Left kidney (tissue), 8 donors: ENCODE measurements around the gene C2orf78. TPM values are rescaled to one million over a fixed set of nuclear protein-coding genes. Genes with fewer than 3 reads are reported as not detected.
A peak's percentile ranks its signal among the peaks of the same experiment; 100 is the strongest.
"Not testable (repeated sequence)": the region's sequence is repeated elsewhere in the genome, so short reads cannot be mapped to it uniquely, and the experiment has no call there.

Experiments
- DNase-seq: peaks from one replicate; pipeline ENCODE4 v3.0.0-alpha.2; 2013
- long read RNA-seq, 8 donors: transcript quantifications; one replicate each; lab custom pipeline, GENCODE V29; 2026
- polyA plus RNA-seq: library from polyadenylated mRNA; unstranded; fragments of 120-200 nt; gene quantifications from one replicate; pipeline ENCODE4 v1.2.1, GENCODE V29; 2013; ENCODE audit not compliant: insufficient read length

Gene C2orf78, protein sequence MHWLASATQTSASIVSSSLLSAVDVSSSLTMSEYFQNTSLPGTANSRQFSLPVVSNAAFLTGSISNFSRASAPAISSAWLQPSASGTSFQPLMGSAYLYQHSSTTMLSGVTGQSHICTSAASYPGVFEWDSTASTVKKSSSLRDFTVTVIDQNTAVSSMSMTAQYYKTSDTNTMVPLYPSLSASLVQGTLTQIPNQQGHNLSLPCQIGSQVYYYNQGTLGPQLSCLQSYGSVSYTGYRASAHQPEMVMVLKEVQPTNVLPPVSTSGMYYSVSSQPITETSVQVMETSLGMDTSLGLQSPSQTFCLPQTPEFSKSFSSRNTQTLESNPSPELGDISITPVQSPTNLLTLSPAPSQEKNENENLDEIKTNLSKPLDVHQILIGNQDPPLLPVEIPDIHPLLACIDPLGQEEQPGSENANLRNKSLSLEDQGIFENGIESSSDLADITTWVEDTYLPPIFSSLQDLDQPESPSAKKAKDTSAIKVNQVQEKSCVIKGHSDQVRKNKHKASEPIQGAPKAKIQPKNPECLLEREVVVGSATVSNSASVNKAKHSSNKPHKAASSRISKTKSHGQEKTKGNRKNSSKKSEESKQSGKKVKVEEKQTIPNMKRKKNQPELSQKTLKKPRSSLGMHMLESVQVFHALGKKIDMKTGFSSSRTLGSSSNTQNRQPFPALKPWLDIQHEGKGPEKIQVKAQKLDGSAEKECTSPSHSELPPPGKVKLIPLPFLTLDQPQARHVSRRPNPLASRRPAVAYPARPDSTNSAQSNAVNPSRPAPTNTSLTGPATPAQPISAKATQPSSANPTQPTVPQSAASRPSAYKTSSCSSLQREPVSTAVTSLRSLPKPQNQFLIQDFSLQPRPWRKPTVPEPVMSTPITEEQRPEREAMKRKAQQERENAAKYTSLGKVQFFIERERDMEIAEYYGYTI
- not detected for polyA plus RNA-seq
- long read RNA-seq, donor 1: 0 reads
- long read RNA-seq, donor 2: 0 reads
- long read RNA-seq, donor 3: 0 reads
- long read RNA-seq, donor 4: 0 reads
- long read RNA-seq, donor 5: 0 reads
- long read RNA-seq, donor 6: 0 reads
- long read RNA-seq, donor 7: 0 reads
- long read RNA-seq, donor 8: 0 reads

DNA sequence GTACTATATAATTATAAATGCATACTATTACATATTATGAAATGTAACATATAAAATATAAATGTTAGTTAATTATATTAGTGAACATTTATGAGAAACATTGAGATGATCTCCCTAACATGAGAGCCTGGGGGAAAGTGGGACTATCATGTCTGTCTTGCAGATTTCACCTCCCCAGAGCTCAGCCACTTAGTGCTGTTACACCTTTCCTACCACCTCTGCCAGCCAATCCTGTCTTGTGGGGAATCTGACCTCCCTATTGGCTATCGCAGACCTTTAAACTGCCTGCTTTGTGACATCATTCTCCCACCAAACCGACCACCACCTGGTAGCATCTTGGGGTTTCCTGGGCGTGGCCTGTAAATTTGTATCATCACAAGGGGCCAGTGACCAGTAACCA, at the start of gene C2orf78:
C2orf78 (plus strand) TSS at position 301 of the 400 bp plus-strand sequence. CDS start 127 bp downstream, outside the sequence.
- DNase-seq: not testable (repeated sequence)

DNA sequence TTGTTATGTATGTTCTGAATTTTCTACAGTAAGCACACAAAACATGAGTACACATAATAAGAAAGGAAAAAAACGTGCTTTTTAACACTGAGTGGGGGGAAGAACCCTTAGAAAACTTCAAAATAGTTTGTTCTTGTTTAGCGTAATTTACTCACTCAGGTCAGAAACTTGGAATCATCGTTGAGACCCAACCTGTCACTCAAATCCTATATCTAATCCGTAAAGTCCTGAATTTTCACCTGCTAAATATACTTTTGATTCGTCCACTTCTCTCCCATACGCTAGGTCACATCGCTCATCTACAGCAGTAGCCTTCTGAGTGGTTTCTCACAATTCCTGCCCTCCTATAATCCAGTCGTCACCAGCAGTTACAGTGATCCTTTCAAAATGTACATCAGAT, 47.6 kb upstream of the C2orf78 start:
- no peak for DNase-seq

DNA sequence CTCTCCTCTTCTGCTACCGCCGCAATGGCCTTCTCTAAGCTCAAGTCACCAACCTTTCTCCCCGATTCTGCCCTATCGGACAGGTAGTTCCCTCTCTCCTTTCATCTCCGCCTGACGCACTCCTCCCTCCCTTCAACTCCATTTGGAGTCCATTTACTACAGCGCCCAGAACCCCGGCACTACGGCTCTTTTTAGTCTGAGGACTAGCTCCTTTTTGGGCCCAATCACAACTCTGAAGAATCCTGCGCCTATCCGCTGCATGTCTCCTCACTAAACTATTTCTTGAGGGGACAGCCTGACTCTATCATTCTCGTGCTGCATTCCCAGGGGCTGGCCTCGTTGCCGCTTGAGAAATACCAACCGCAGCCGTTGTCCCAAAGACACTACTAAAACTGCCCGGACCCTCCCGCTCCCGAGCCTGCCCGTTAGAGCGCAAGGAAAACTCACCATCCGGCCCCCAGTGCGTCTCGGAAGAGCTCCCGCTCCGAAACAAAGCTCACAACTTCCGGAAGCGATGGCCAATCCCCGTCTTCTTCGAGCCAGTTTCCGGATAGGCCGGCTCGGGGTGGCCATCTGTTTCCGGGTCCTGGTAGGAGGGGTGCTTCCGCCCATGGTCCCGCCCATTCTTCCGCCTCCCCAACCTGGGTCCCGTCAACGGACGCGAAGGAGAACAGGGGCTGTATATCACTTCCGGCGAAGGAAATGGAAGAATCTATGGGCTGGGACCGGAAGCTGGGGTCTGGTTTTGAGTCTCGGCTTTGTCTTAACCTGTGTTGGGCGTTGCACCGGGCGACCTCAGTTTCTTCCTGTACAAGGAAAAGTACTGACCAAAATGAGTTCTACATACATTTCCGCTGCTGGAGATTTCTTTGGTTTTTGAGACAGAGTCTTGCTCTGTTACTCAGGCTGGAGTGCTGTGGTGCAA, 46.9 kb upstream of the C2orf78 start, which contains the start of gene TPRKB:
TPRKB (minus strand) TSS at position 491 of the 925 bp plus-strand sequence. CDS start 2,776 bp downstream, outside the sequence.
- peak; percentile 96 for DNase-seq

GRCh38 chr2:73739101-73739500, 44.9 kb upstream of the C2orf78 start:
- no peak for DNase-seq

DNA sequence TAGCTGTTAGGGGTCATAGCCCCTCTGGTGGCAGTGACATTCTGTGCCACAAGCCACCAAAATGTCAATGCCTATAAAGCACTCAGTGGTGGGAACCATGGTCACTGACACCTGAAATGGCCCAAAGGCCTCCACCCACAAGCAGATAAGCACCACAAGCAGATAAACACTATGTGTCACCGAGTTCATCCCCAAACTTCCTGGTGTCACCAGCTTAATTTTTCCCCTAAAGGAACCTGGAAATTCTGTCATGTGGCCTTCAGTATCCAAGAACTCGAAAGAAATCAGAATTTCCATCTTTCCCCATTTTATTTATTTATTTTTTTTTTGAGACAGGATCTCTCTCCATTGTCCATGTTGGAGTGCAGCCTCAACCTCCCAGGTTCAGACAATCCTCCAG, 43.2 kb upstream of the C2orf78 start:
- no peak for DNase-seq

DNA sequence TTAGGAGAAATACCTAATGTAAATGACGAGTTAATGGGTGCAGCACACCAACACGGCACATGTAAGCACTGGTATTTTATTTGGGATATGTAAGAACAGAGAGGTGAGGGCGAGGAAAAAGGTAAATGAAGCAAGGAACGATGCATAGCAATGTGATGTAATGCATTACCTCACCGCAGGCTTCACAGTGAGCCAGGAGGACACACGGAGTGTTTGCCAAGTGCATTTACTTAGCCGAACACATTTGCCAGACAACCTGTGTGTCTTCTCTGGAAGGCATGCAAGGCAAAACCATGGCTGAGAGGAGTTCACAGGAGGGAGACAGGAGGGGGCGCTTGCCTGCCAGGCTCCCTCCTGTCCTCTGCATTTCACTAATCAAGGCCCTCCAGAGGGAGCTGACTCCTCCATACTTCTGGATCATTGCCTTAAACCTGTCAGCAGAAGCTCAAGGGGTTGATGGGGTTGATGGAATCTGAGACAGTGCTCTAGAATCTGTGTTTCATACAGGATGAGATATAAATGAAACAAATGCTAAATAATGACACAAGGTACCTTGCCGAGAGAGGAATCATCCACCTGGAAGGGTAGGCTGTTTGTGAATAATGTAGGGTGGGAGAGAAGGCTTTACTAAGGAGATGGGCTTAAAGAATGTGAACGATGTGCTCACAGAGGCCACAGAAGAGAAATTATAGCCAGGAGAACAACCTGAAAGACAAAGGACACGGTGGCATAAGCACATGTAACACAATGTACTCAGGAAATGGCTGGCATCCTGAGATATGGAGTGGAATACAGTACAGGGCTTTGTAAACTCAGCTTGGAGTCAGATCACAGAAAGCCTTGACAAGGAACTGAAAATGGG, 37.7 kb upstream of the C2orf78 start:
- no peak for DNase-seq

DNA sequence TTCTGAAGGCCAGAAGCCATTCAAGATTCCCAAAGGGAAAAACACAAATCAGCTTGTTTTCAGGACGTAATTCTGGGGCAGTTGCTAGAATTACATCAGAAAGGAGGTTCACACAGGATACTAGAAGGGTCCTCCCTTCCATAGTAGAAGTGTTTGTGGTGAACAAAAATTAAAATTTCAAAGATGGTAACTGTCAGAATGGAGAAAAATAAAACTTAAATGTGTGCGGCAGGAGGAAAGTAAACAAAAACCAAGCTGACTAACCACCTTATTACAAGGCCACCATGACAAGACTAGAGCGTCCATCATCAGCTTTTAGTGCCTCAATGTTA, 37.1 kb upstream of the C2orf78 start:
- no peak for DNase-seq

DNA sequence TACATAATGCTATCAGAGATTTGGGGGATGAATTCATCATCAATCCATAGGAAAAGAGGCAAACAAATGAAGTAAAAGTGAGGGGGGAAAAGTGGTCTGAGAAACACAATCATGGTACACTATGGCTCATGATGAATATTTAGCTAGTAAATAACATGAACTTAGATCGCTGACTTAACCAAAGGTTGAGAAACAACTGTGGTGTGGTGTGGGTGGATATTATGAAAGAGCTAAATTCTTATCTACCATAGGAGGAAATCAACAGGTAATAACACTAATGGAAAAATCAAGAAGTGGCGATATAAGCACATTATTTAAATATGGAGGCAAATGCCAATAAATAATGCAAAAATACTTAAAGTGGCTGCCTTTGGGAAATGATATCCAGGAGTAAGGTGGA, 34.7 kb upstream of the C2orf78 start:
- DNase-seq: no peak

DNA sequence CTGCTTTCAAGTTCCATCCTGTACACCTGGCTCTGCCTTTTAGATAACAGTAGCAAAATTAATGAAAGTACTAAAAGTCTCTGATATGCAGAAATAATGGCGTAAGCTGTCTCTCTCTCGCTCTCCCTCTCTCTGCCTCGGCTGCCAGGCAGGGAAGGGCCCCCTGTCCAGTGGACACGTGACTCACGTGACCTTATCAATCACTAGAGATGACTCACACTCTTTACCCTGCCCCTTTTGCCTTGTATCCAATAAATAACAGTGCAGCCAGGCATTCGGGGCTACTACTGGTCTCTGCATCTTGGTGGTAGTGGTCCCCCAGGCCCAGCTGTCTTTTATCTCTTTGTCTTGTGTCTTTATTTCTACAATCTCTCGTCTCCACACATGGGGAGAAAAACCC, 29.7 kb upstream of the C2orf78 start:
- not testable (repeated sequence) for DNase-seq

DNA sequence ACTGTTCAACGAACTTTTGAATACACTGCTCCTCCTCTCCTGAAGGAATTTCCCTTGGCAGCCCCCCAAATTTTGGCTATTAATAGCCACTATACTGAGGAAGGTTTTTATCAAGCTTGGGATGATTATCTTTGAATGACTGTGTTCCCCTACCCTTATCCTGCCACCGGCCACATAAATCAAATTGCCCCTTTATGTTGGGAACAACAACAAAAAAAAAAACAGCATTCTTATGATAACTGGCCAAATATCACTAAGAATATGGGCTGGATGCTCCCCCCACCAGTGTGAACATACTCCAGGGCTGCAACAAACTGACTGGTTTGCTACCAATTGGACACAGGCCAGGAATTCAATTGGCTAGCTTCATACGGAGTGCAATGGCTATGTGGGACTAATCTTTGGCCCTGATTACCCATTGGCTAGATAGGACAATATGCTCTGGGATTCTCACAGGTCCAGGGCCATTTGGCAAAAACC, 24.7 kb upstream of the C2orf78 start:
- no peak for DNase-seq

GRCh38 chr2:73759904-73760303, 24.1 kb upstream of the C2orf78 start:
- no peak for DNase-seq

- DNase-seq: no peak
These were observed 21.4 kb upstream of the C2orf78 start for GRCh38 chr2:73762571-73762970.

DNA sequence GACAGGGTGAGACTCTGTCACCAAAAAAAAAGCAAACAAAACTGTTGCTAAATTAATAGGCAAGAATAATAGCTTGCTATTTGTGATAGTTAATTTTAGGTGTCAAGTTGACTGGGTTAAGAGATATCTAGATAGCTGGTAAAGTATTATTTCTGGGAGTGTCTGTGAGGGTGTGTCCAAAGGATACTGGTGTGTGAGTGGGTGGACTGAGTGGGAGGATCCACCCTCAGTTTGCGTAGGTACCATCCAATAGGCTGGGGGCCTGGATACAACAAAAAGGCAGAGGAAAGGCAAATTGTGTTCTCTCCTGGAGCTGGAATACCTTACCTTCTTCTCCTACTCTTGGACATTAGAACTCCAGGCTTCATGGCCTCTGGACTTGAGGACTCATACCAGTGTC, 19.0 kb upstream of the C2orf78 start:
- no peak for DNase-seq

GRCh38 chr2:73766349-73766748, 17.6 kb upstream of the C2orf78 start:
- DNase-seq: no peak

DNA sequence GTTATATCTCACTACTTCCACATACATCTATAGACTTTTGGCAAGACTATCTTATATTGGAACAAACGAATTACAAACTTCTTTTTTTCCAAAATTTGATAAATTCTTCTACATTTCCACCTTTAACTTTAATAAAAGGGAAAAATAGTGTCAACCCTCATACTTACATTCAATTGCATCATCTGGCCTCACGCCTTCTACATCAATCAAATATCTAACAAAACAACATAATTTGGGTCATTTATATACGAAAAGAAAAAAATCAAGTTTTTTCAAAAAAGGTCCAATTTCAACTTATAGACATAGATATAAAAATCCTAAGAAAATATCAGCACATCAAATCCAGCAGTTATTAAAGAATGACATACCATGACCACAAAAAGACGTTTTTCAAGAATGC, 17.0 kb upstream of the C2orf78 start:
- DNase-seq: no peak

DNA sequence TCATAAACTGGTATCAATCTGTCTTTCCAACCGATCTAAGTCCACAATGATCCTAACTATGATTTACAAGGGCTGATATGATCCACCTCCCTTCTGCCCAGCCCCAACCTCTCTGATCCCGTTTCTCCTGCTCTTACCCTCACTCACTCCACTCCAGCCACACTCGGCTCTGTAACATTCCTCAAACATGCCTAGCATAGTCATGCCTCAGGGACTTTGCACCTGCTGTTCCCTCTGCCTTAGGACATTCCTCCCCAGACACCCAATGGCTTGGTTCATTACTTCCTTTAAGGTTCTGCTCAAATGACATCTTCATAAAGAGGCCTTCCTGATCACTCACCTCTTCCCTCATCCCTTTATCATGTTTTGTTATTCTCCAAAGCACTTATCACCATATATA, 13.3 kb upstream of the C2orf78 start:
- DNase-seq: no peak

DNA sequence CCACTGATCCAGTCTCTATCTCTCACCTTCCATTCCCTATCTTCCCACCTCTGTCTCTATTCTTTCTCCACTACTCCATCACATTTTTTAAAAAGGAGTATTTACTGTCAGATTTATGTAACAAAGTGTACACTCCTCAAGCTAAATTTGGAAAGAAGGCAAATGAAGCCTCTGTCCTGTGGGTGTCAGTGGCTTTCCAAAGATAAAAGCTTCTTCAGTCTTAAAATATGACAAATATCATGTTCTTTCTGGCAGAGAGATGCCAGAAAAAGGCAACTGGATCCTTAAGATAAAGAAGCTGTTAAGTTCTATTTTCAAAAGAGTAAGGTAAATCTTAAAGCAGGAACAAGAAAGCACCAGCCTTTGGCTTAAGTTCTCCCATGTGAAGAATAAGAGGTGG, 11.2 kb upstream of the C2orf78 start:
- no peak for DNase-seq

- no peak for DNase-seq
These were observed 7.6 kb upstream of the C2orf78 start for GRCh38 chr2:73776381-73776780.

DNA sequence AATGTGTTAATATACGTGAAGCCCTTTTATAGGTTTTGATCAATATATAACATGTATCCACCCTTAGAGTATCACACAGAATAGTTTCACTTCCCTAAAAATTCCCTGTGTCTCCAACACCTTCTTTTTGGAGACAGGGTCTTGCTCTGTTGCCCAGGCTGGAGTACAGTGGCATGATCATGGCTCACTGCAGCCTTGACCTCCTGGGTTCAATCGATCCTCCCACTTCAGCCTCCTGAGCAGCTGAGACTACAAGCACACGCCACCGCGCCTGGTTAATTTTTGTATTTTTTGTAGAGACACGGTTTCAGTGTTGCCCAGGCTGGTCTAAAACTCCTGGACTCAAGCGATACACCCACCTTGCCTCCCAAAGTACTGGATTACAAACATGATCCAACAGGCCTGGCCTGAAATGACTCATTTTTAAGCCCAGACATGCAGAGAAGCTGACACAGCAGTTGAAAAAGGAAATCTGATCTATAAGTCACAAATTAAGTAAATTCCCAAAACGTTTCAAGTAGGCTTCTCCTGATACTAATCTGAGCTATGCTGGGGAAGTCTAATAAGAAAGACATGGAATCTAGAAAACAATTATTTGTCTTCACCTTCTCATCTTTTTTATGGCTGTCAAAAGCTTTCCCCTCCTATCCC, 7.0 kb upstream of the C2orf78 start:
- no peak for DNase-seq
